ENCODE measurements around the gene NCAPG2.

GRCh38 chr7:158657189-158657746 lies 47.3 kb downstream of the NCAPG2 start:
- TF ChIP-seq TAF1 (IDR thresholded peaks at IDR 0.05; ENCODE audit: borderline replicate concordance, insufficient read depth, low read length), result no peak
- no peak for TF ChIP-seq REST (IDR thresholded peaks at IDR 0.05; ENCODE audit: insufficient read depth in 1 of 2, low read depth in 2 of 2, low read length in 2 of 2)
- no peak for TF ChIP-seq SIN3A (IDR thresholded peaks at IDR 0.05; ENCODE audit: borderline replicate concordance, insufficient read depth, low read length)
- no peak for TF ChIP-seq POLR2AphosphoS5 (IDR thresholded peaks at IDR 0.05; ENCODE audit: low read depth, low read length)
- no peak for TF ChIP-seq FOXP2 (optimal IDR thresholded peaks at IDR 0.05; ENCODE audit: borderline replicate concordance, extremely low read depth, extremely low read length, insufficient read depth)

All from PFSK-1 (cell line).